Endodermal cell (in vitro differentiated cells): ENCODE results near the gene DNAJC18. TPM values are rescaled to one million over a fixed set of nuclear protein-coding genes. Genes with fewer than 3 reads are reported as not detected.

ENCODE experiments used
- DNase-seq: peaks from one replicate; pipeline ENCODE4 v3.0.0-alpha.2; 2017
- H3K27ac ChIP-seq: 2 replicates; pipeline ENCODE4 v1.5.1; 2013; ENCODE audit warnings: mild to moderate bottlenecking, low read depth, low read length, moderate library complexity
- H3K27me3 ChIP-seq: 2 replicates; pipeline ENCODE4 v1.6.1; 2013; ENCODE audit warnings: mild to moderate bottlenecking, low read length, moderate library complexity; ENCODE audit not compliant: insufficient read depth, control insufficient read depth, poor library complexity, severe bottlenecking
- H3K36me3 ChIP-seq: 2 replicates; pipeline ENCODE4 v1.7.0; 2013; ENCODE audit warnings: mild to moderate bottlenecking, low read length, moderate library complexity; ENCODE audit not compliant: control insufficient read depth, insufficient read depth
- H3K4me1 ChIP-seq: one replicate; pipeline ENCODE4 v1.7.0; 2013; ENCODE audit warnings: low read length; ENCODE audit not compliant: control insufficient read depth, insufficient read depth
- H3K4me3 ChIP-seq: 2 replicates; pipeline ENCODE4 v1.5.1; 2013; ENCODE audit warnings: mild to moderate bottlenecking, low read length, moderate library complexity
- H3K9ac ChIP-seq: 2 replicates; pipeline ENCODE4 v1.6.1; 2013; ENCODE audit warnings: mild to moderate bottlenecking, low read length, moderate library complexity; ENCODE audit not compliant: poor library complexity, severe bottlenecking; ENCODE audit errors: extremely low read depth
- H3K9me3 ChIP-seq: 2 replicates; pipeline ENCODE4 v1.6.1; 2013; ENCODE audit warnings: mild to moderate bottlenecking, low read length, moderate library complexity; ENCODE audit not compliant: control insufficient read depth
- H3K27ac Mint-ChIP-seq: 2 replicates; pipeline ENCODE4 v1.8.0; 2020; ENCODE audit warnings: mixed read lengths
- H3K27me3 Mint-ChIP-seq: 2 replicates; pipeline ENCODE4 v1.8.0; 2021; ENCODE audit warnings: mild to moderate bottlenecking, mixed read lengths; ENCODE audit not compliant: insufficient read depth
- H3K36me3 Mint-ChIP-seq: 2 replicates; pipeline ENCODE4 v1.8.0; 2020; ENCODE audit warnings: low read depth, mixed read lengths
- H3K4me1 Mint-ChIP-seq: 2 replicates; pipeline ENCODE4 v1.8.0; 2020; ENCODE audit warnings: mixed read lengths
- H3K4me3 Mint-ChIP-seq: 2 replicates; pipeline ENCODE4 v1.8.0; 2020; ENCODE audit warnings: mild to moderate bottlenecking, moderate library complexity, mixed read lengths
- H3K9me3 Mint-ChIP-seq: 2 replicates; pipeline ENCODE4 v1.8.0; 2020; ENCODE audit warnings: mild to moderate bottlenecking, mixed read lengths
- WGBS, 2 experiments: methylation state at CpG; one replicate each; pipeline versions ENCODE4 v1.1.5 to v1.1.7; 2013; ENCODE audit warnings: missing lambda C conversion rate in 2 of 2, mixed read lengths in 1 of 2; ENCODE audit not compliant: insufficient coverage in 1 of 2, insufficient read length in 1 of 2; 5-methylcytosine and 5-hydroxymethylcytosine counted together
- total RNA-seq, 2 donors: library from RNA; stranded (reverse); fragmentation: NEBNext Ultra II Directional in 1 of 2; extraction: Animal tissue kit (Norgen Biotek cat#: 25700) in 1 of 2; gene quantifications; 2 replicates in 1 of 2; 3 replicates in 1 of 2; pipeline ENCODE4 v1.2.1, GENCODE V29; 2021
- TF ChIP-seq, protein P1 (sequence below): fragments of 200-600 bp; sonication (generic); conservative IDR thresholded peaks from 2 replicates; pipeline ENCODE4 v1.5.0; 2021; ENCODE audit warnings: antibody characterized with exemption, mild to moderate bottlenecking

The DNAJC18 gene
- total RNA-seq, 2 donors from 2014 or later: 21.8 to 26.6 TPM

DNA sequence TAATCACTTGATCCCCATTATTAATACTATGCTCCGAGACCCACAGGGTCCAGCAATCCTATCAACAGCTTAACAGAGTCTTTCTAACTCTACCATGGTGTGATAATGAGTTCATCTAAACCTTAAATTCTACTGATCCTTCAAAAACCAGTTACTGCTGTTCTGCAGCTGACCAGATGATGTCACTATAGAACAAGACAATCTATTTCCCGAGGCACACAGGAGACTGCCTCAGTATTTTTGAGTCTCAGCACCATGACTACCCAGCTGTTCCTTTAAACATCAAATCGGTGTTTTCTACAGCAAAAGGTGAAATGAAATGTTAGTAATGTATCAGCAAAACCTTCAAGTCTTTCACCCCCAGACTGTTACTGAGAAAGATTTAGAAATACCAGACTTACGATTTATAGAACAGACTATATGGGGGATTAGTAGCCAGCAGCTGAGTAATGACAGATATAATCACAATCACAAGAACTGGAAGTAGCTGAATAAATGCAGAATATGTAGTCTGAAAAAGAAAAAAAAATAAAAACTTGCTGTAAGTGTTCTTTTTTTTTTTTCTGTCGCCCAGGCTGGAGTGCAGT, 16.9 kb downstream of the DNAJC18 start:
- peaks cover 8% of the 10 kb centered on the region for H3K36me3 ChIP-seq
- TF ChIP-seq, protein P1, sequence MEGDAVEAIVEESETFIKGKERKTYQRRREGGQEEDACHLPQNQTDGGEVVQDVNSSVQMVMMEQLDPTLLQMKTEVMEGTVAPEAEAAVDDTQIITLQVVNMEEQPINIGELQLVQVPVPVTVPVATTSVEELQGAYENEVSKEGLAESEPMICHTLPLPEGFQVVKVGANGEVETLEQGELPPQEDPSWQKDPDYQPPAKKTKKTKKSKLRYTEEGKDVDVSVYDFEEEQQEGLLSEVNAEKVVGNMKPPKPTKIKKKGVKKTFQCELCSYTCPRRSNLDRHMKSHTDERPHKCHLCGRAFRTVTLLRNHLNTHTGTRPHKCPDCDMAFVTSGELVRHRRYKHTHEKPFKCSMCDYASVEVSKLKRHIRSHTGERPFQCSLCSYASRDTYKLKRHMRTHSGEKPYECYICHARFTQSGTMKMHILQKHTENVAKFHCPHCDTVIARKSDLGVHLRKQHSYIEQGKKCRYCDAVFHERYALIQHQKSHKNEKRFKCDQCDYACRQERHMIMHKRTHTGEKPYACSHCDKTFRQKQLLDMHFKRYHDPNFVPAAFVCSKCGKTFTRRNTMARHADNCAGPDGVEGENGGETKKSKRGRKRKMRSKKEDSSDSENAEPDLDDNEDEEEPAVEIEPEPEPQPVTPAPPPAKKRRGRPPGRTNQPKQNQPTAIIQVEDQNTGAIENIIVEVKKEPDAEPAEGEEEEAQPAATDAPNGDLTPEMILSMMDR: peak; percentile 96
- DNase-seq: peak; percentile 80
- Mint-ChIP-seq H3K9me3 (no peaks in the 10 kb centered on the region), H3K4me3 (no peak overlapping the region), H3K27ac (peak overlapping the region; percentile 17), H3K27me3 (no peaks in the 10 kb centered on the region), H3K36me3 (peaks cover 33% of the 10 kb centered on the region), H3K4me1 (peaks cover 31% of the 10 kb centered on the region)
- no peak overlapping the region for H3K4me3 ChIP-seq
- 45 to 83% methylated on average over 1 to 4 of the region's 5 CpGs for WGBS, 2 experiments
- H3K4me1 ChIP-seq: peaks cover 13% of the 10 kb centered on the region
- no peaks in the 10 kb centered on the region for H3K27me3 ChIP-seq
- H3K9ac ChIP-seq: no peak overlapping the region
- H3K9me3 ChIP-seq: no peaks in the 10 kb centered on the region
- no peak overlapping the region for H3K27ac ChIP-seq

DNA sequence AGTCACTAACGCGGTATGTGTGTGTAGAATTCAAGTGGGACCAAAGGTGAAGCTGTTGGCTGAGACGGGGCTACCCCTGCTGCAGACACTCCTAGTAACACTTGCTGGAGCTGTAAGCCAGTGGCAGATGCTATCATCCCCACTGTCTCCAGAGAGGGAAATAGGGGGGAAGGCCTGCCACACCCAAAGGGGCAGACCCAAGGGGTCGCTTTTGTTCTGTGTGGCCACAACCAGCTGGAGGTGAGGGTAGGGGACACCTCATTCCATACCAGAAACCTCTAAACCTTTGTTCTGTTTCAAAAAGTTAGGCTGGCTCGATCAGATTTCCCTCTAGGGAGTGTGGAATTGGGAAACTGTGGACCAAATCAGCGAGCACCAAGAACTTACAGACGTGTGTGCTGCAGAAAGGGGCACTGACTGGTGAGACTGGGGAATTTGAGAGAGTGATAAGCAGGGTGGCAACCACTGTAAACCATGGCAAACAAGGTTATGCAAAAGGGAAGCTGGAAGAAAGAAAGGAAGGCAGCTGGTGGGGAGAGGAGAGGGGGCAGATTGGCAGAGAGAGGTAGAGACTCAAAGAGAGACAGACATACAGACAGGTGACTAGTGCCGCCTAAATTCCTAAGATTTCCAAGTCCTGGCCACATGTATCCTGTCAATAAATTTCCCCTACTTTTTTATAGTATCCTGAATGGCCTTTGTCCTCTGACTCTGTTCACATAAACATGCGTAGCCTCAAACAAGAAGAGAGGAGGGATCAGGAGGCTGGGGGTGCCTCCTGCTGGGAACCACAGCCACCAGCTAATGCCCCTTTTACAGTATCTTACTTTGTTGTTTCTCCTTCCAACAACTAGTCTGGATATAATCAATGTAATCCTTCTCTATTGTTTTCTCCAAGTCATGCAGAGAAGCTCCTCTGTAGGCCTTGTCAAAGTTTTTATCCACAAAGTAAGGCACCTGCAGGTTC, 19.8 kb downstream of the DNAJC18 start:
- Histone ChIP-seq H3K4me3 (peak overlapping the region; percentile 59), H3K27me3 (no peaks in the 10 kb centered on the region), H3K27ac (no peak overlapping the region), H3K36me3 (peaks cover 8% of the 10 kb centered on the region), H3K9me3 (no peaks in the 10 kb centered on the region), H3K4me1 (peaks cover 13% of the 10 kb centered on the region), H3K9ac (peak overlapping the region; percentile 22)
- H3K4me1 Mint-ChIP-seq: peaks cover 31% of the 10 kb centered on the region
- peaks cover 20% of the 10 kb centered on the region for H3K36me3 Mint-ChIP-seq
- peak; percentile 69 for DNase-seq
- 71 to 78% methylated on average over 7 to 9 of the region's 9 CpGs for WGBS, 2 experiments
- TF ChIP-seq, protein P1: no peak
- no peaks in the 10 kb centered on the region for H3K9me3 Mint-ChIP-seq
- peak overlapping the region; percentile 57 for H3K27ac Mint-ChIP-seq
- peak overlapping the region; percentile 18 for H3K4me3 Mint-ChIP-seq
- H3K27me3 Mint-ChIP-seq: no peaks in the 10 kb centered on the region

DNA sequence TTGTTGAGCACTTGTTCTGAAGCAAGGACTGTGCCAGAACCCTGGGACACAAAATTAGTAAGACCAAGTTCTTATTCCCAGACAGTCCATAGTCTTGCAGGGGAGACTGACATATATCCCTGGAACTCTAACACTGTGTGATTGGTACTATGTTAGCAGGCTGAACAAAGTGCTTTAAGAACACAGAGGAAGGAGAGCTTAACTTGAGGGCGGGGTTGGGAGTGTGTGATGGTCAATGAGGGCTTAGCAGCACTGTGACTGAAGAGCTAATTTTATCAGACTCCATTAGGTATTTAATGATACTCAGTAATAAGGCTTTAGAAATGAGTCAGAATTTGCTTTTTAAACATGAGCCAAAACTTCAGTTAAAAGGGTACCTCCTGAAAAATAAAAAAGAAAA, 20.5 kb downstream of the DNAJC18 start:
- TF ChIP-seq, protein P1: no peak
- DNase-seq: no peak
- 75% methylated on average over 1 of the region's 1 CpG; no CpG with 5 or more reads in 1 of the 2 experiments for WGBS, 2 experiments
- no peaks in the 10 kb centered on the region for H3K9me3 Mint-ChIP-seq
- H3K27ac Mint-ChIP-seq: no peak overlapping the region
- Histone ChIP-seq H3K9me3 (no peaks in the 10 kb centered on the region), H3K27ac (no peak overlapping the region), H3K9ac (peak overlapping the region; percentile 22), H3K36me3 (peaks cover 7% of the 10 kb centered on the region), H3K4me3 (no peak overlapping the region), H3K4me1 (peaks cover 13% of the 10 kb centered on the region), H3K27me3 (no peaks in the 10 kb centered on the region)
- no peaks in the 10 kb centered on the region for H3K27me3 Mint-ChIP-seq
- peaks cover 31% of the 10 kb centered on the region for H3K4me1 Mint-ChIP-seq
- H3K36me3 Mint-ChIP-seq: peaks cover 15% of the 10 kb centered on the region
- H3K4me3 Mint-ChIP-seq: no peak overlapping the region
